Progenitor cell of endocrine pancreas (in vitro differentiated cells): ENCODE data around the gene PLEKHG7. TPM values are rescaled to one million over a fixed set of nuclear protein-coding genes. Genes with fewer than 3 reads are reported as not detected.

Experiments
- DNase-seq: peaks from one replicate; pipeline ENCODE4 v3.0.0; 2021; ENCODE audit warnings: low spot score; ENCODE audit not compliant: unreplicated experiment
- H3K27ac Mint-ChIP-seq: 2 replicates; pipeline ENCODE4 v1.8.0; 2021; ENCODE audit warnings: mild to moderate bottlenecking, moderate library complexity, mixed read lengths
- H3K27me3 Mint-ChIP-seq: 2 replicates; pipeline ENCODE4 v1.8.0; 2021; ENCODE audit warnings: mixed read lengths
- H3K36me3 Mint-ChIP-seq: 2 replicates; pipeline ENCODE4 v1.8.0; 2022; ENCODE audit warnings: mixed read lengths; ENCODE audit not compliant: insufficient read depth
- H3K4me1 Mint-ChIP-seq: 2 replicates; pipeline ENCODE4 v1.8.0; 2021; ENCODE audit warnings: low read depth, mixed read lengths
- H3K4me3 Mint-ChIP-seq: 2 replicates; pipeline ENCODE4 v1.8.0; 2021; ENCODE audit warnings: low read depth, mild to moderate bottlenecking, moderate library complexity, mixed read lengths
- H3K9me3 Mint-ChIP-seq: 2 replicates; pipeline ENCODE4 v1.8.0; 2021; ENCODE audit warnings: low read depth, mixed read lengths
- total RNA-seq: library from RNA; stranded (reverse); gene quantifications from 2 replicates; pipeline ENCODE4 v1.2.1, GENCODE V29; 2021
- TF ChIP-seq, protein P1 (sequence below): fragments of 200-600 bp; sonication (generic); IDR thresholded peaks from one replicate; pipeline ENCODE4 v1.5.0; 2021; ENCODE audit warnings: antibody characterized with exemption, mild to moderate bottlenecking; ENCODE audit not compliant: unreplicated experiment

Gene PLEKHG7
- total RNA-seq, 1 donor from 2014 or later: 0.65 TPM

DNA sequence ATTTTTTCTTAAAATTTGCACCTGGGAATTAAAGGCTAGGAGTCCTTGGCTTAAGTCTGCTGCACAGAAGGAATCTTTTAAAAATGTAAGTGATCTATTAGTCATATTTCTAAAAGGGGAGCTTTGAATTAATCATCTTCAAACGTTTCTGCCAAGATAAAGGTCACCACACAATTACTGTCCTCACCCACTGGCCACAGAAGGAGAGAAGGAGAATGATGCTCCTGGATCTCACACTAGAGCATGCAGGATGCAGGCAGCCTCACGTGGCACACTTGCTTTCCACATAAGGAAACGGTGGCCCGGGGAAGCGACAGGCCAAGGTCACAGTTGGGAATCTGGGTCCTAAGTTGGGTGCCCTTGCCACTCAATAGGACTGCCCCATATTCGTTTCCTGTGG lies 16.9 kb downstream of the PLEKHG7 start:
- no peaks in the 10 kb centered on the region for H3K27me3 Mint-ChIP-seq
- peaks cover 13% of the 10 kb centered on the region for H3K9me3 Mint-ChIP-seq
- no peak for DNase-seq
- H3K4me3 Mint-ChIP-seq: no peak overlapping the region
- peaks cover 11% of the 10 kb centered on the region for H3K4me1 Mint-ChIP-seq
- H3K27ac Mint-ChIP-seq: no peak overlapping the region
- TF ChIP-seq, protein P1, sequence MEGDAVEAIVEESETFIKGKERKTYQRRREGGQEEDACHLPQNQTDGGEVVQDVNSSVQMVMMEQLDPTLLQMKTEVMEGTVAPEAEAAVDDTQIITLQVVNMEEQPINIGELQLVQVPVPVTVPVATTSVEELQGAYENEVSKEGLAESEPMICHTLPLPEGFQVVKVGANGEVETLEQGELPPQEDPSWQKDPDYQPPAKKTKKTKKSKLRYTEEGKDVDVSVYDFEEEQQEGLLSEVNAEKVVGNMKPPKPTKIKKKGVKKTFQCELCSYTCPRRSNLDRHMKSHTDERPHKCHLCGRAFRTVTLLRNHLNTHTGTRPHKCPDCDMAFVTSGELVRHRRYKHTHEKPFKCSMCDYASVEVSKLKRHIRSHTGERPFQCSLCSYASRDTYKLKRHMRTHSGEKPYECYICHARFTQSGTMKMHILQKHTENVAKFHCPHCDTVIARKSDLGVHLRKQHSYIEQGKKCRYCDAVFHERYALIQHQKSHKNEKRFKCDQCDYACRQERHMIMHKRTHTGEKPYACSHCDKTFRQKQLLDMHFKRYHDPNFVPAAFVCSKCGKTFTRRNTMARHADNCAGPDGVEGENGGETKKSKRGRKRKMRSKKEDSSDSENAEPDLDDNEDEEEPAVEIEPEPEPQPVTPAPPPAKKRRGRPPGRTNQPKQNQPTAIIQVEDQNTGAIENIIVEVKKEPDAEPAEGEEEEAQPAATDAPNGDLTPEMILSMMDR: no peak
- H3K36me3 Mint-ChIP-seq: peaks cover 3% of the 10 kb centered on the region

DNA sequence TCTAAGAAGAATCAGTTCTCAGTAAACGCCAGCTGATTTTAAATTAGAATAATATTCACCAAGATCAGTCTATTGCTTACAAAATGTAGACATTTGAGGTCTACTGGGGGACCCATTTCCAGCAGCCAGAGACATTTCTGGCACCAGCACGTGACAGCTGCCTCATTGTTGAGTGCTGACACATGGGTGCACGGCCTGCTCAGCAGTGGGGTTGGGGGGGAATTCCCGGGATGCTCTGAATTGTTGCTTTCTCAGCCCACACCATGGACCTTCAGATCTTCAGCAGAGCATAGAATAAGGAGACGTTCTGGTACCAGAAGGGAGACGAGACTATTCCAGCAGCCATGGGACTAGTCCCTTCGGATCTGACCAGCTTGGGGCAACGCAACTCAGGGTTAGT lies 18.3 kb downstream of the PLEKHG7 start:
- H3K27ac Mint-ChIP-seq: no peak overlapping the region
- no peak overlapping the region for H3K4me3 Mint-ChIP-seq
- H3K36me3 Mint-ChIP-seq: peaks cover 3% of the 10 kb centered on the region
- peaks cover 20% of the 10 kb centered on the region for H3K9me3 Mint-ChIP-seq
- H3K27me3 Mint-ChIP-seq: no peaks in the 10 kb centered on the region
- no peak for DNase-seq
- peaks cover 11% of the 10 kb centered on the region for H3K4me1 Mint-ChIP-seq
- TF ChIP-seq, protein P1: no peak

DNA sequence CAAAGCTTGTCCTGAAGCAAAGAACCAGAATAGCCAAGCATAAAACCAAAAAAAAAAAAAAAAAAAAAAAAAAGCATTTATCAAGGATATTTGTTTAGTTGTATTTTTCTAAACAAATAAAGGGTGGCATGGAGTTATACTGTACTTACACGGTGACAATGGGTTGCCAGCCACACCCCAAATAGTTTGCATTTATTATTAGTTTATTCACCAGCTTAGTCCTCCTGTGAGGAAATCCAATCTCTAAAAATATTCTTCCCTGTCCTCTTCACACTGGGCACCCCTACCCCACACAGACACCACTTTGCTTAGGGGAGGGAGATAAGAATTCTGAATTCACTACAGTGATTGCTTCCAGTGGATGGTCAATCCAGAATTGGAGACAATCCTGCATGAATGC lies 18.9 kb downstream of the PLEKHG7 start:
- TF ChIP-seq, protein P1: no peak
- peaks cover 20% of the 10 kb centered on the region for H3K9me3 Mint-ChIP-seq
- H3K27me3 Mint-ChIP-seq: no peaks in the 10 kb centered on the region
- H3K27ac Mint-ChIP-seq: no peak overlapping the region
- H3K4me3 Mint-ChIP-seq: no peak overlapping the region
- H3K36me3 Mint-ChIP-seq: peaks cover 3% of the 10 kb centered on the region
- DNase-seq: no peak
- peaks cover 11% of the 10 kb centered on the region for H3K4me1 Mint-ChIP-seq

DNA sequence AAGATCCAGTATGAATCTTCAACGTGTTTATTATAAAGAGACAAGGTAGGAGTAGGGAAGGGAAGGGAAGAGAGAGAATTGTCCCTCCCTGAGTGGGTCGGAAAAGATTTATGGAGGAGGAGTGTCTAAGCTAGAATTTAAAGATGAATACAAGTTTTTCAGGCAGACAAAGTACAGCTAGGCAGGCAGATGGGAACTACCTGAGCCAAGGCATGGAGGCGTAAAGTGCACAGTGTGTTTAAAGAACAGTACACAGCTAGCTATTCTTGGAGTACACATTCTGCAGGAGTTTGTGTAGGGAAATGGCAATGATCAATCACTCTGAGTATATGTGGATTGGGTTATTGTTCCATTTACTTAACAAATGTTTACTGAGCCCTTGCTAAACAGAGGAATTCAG lies 20.1 kb downstream of the PLEKHG7 start:
- H3K36me3 Mint-ChIP-seq: peaks cover 3% of the 10 kb centered on the region
- no peaks in the 10 kb centered on the region for H3K27me3 Mint-ChIP-seq
- peaks cover 11% of the 10 kb centered on the region for H3K4me1 Mint-ChIP-seq
- no peak overlapping the region for H3K27ac Mint-ChIP-seq
- peaks cover 20% of the 10 kb centered on the region for H3K9me3 Mint-ChIP-seq
- TF ChIP-seq, protein P1: no peak
- DNase-seq: no peak
- no peak overlapping the region for H3K4me3 Mint-ChIP-seq

DNA sequence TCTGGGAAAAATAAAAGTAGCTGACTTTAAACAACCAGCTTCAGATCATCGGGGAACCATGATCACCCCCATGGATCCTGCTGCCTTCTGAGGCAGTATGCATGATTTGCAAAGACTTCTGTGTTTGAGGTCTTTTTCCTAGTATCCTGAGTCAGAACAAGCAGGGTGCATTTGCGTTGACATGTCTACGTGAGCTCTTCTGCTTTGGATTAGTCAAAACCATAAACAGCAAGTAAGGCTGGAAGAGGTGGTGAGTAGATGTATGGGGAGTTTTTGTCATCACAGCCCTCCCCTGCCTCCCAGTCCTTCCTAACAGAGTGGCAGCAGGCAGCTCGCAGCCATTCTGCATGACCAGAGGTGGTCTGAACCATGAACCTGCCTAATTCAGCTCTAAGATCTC lies 24.1 kb downstream of the PLEKHG7 start:
- Mint-ChIP-seq H3K9me3 (peaks cover 20% of the 10 kb centered on the region), H3K27me3 (no peaks in the 10 kb centered on the region), H3K4me1 (peaks cover 11% of the 10 kb centered on the region)

More for the DNA sequence above, 24.1 kb downstream of the PLEKHG7 start:
- no peak for DNase-seq
- TF ChIP-seq, protein P1: no peak
- no peak overlapping the region for H3K4me3 Mint-ChIP-seq
- H3K36me3 Mint-ChIP-seq: peaks cover 3% of the 10 kb centered on the region
- no peak overlapping the region for H3K27ac Mint-ChIP-seq
